Measurements from ENCODE around the gene ASB10.

Gene ASB10

DNA sequence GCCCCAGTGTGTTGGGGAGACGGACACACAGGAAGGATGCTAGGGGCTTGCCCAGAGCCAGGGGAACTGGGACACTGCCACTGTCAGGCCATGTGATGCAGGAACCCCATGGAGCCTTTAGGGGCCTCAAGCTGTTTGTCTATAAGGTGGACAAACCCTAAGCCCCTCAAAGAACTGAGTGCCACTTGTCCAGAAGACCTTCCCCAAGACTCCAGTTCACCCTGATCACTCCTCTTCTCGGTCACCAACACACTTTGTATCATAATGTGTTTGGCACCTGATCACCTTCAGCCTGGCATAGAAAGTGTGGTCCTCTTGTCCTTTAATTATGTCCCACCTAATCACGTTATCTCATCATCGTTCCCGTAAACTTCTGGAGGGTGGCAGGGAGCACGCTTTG is 22.5 kb upstream of the ASB10 start:
- Histone ChIP-seq H3K79me2 (ENCODE audit: low read length) (no peaks in the 10 kb centered on the region), H3K9me3 (ENCODE audit: insufficient read depth, low read length) (no peaks in the 10 kb centered on the region), H4K20me1 (ENCODE audit: insufficient read depth, low read length) (no peaks in the 10 kb centered on the region; the same call in 1 of the 2 replicates), H3K27ac (ENCODE audit: low read length) (no peak overlapping the region), H3K9ac (ENCODE audit: low read length) (no peak overlapping the region), H3K4me1 (ENCODE audit: low read length) (no peaks in the 10 kb centered on the region), H3K4me2 (ENCODE audit: low read length) (no peak overlapping the region), H3K27me3 (ENCODE audit: low read depth, low read length) (peaks cover 16% of the 10 kb centered on the region), H3K36me3 (replicated peaks; ENCODE audit: low read depth, low read length) (peaks cover 22% of the 10 kb centered on the region), H2AFZ (ENCODE audit: low read depth, low read length) (no peak overlapping the region), H3K4me3 (ENCODE audit: low read length) (no peak overlapping the region)
- TF ChIP-seq EZH2phosphoT487 (IDR thresholded peaks at IDR 0.05; ENCODE audit: low read depth) = no peak
- TF ChIP-seq, protein P1, sequence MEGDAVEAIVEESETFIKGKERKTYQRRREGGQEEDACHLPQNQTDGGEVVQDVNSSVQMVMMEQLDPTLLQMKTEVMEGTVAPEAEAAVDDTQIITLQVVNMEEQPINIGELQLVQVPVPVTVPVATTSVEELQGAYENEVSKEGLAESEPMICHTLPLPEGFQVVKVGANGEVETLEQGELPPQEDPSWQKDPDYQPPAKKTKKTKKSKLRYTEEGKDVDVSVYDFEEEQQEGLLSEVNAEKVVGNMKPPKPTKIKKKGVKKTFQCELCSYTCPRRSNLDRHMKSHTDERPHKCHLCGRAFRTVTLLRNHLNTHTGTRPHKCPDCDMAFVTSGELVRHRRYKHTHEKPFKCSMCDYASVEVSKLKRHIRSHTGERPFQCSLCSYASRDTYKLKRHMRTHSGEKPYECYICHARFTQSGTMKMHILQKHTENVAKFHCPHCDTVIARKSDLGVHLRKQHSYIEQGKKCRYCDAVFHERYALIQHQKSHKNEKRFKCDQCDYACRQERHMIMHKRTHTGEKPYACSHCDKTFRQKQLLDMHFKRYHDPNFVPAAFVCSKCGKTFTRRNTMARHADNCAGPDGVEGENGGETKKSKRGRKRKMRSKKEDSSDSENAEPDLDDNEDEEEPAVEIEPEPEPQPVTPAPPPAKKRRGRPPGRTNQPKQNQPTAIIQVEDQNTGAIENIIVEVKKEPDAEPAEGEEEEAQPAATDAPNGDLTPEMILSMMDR (IDR thresholded peaks at IDR 0.05; ENCODE audit: low read depth, low read length) = no peak

DNA sequence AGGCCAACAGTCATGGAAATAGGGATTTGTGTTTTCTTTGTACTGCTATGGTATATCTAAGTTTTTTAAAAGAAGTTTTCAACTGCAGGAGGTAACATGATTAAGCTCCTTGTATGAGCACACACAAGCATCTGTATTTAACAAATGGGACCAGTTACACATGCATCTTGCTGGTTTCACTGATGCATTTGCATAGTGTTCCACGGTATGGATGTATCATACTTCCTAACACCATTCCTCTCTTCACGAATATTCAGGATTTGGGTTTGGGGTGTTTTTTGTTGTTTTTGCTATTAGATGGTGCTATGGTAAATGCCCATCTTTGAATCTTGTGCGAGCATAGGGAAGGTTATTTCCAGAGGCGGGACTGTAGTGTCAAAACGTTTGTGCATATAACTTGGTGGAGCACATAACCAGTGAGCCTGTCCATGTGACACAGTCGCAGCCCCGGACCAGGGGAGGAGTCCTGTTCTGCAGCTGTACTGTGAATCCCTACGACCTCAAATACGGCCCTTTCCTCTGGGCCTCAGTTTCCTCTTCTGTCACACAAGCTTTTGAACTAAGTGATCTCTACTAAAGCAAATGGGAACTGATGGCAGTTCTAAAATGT is 21.3 kb upstream of the ASB10 start:
- Histone ChIP-seq H3K4me2 (ENCODE audit: low read length) (no peak overlapping the region), H3K27ac (ENCODE audit: low read length) (no peak overlapping the region), H3K36me3 (replicated peaks; ENCODE audit: low read depth, low read length) (peaks cover 15% of the 10 kb centered on the region), H2AFZ (ENCODE audit: low read depth, low read length) (no peak overlapping the region), H3K27me3 (ENCODE audit: low read depth, low read length) (peaks cover 27% of the 10 kb centered on the region), H3K9me3 (ENCODE audit: insufficient read depth, low read length) (no peaks in the 10 kb centered on the region), H3K4me1 (ENCODE audit: low read length) (no peaks in the 10 kb centered on the region), H4K20me1 (ENCODE audit: insufficient read depth, low read length) (no peaks in the 10 kb centered on the region; the same call in 1 of the 2 replicates), H3K79me2 (ENCODE audit: low read length) (no peaks in the 10 kb centered on the region), H3K9ac (ENCODE audit: low read length) (no peak overlapping the region), H3K4me3 (ENCODE audit: low read length) (no peak overlapping the region)
- TF ChIP-seq, protein P1 (IDR thresholded peaks at IDR 0.05; ENCODE audit: low read depth, low read length) = no peak
- no peak for TF ChIP-seq EZH2phosphoT487 (IDR thresholded peaks at IDR 0.05; ENCODE audit: low read depth)

DNA sequence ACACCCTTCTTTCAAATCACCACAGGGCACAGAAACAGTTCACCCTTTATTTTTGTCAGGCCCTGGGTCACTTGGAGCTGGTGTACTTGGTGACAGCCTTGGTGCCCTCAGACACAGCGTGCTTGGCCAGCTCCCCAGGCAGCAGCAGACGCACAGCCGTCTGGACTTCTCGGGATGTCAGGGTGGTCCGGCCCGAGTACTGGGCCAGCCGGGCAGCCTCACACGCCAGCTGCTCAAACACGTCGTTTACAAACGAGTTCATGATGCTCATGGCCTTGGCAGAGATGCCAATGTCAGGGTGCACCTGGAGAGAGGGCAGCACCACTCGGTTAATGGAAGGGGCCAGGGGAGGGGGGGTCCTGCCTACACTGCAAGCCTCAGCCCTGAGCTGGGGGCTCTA is 20.8 kb upstream of the ASB10 start:
- no peaks in the 10 kb centered on the region for H3K9me3 ChIP-seq (ENCODE audit: insufficient read depth, low read length)
- H3K27ac ChIP-seq (ENCODE audit: low read length) = no peak overlapping the region
- no peak overlapping the region for H3K9ac ChIP-seq (ENCODE audit: low read length)
- H3K79me2 ChIP-seq (ENCODE audit: low read length) = no peaks in the 10 kb centered on the region
- no peak overlapping the region for H3K4me2 ChIP-seq (ENCODE audit: low read length)
- H2AFZ ChIP-seq (ENCODE audit: low read depth, low read length) = no peak overlapping the region
- no peak overlapping the region for H3K4me3 ChIP-seq (ENCODE audit: low read length)
- peaks cover 32% of the 10 kb centered on the region for H3K27me3 ChIP-seq (ENCODE audit: low read depth, low read length)
- no peaks in the 10 kb centered on the region; the same call in 1 of the 2 replicates for H4K20me1 ChIP-seq (ENCODE audit: insufficient read depth, low read length)
- TF ChIP-seq, protein P1 (IDR thresholded peaks at IDR 0.05; ENCODE audit: low read depth, low read length) = no peak
- no peak for TF ChIP-seq EZH2phosphoT487 (IDR thresholded peaks at IDR 0.05; ENCODE audit: low read depth)
- H3K36me3 ChIP-seq (replicated peaks; ENCODE audit: low read depth, low read length) = peaks cover 11% of the 10 kb centered on the region
- H3K4me1 ChIP-seq (ENCODE audit: low read length) = no peaks in the 10 kb centered on the region

DNA sequence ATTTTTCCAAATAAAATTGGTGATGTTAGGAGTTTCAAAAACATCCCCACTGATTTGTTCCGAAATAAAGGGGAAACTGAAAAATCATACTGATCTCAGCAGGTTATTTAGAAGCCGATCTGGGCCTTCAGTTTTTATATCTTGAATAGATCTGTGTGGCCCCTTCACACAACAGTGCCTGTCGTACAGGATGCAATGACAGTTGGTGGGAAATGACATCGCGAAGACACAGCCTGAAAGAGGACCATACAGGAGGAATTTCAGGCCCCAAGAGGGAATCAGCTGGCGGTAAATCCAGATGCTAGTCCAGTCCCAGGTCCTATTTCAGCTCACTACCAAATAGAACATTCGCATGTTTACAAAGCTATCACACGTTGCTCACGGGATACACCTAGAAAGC is 20.3 kb upstream of the ASB10 start:
- H3K4me3 ChIP-seq (ENCODE audit: low read length) = no peak overlapping the region
- no peaks in the 10 kb centered on the region for H3K79me2 ChIP-seq (ENCODE audit: low read length)
- H4K20me1 ChIP-seq (ENCODE audit: insufficient read depth, low read length) = no peaks in the 10 kb centered on the region; the same call in 1 of the 2 replicates
- peaks cover 37% of the 10 kb centered on the region for H3K27me3 ChIP-seq (ENCODE audit: low read depth, low read length)
- peaks cover 11% of the 10 kb centered on the region for H3K36me3 ChIP-seq (replicated peaks; ENCODE audit: low read depth, low read length)
- H2AFZ ChIP-seq (ENCODE audit: low read depth, low read length) = no peak overlapping the region
- TF ChIP-seq, protein P1 (IDR thresholded peaks at IDR 0.05; ENCODE audit: low read depth, low read length) = no peak
- TF ChIP-seq EZH2phosphoT487 (IDR thresholded peaks at IDR 0.05; ENCODE audit: low read depth) = no peak
- H3K9me3 ChIP-seq (ENCODE audit: insufficient read depth, low read length) = no peaks in the 10 kb centered on the region
- no peak overlapping the region for H3K9ac ChIP-seq (ENCODE audit: low read length)
- no peak overlapping the region for H3K27ac ChIP-seq (ENCODE audit: low read length)
- no peaks in the 10 kb centered on the region for H3K4me1 ChIP-seq (ENCODE audit: low read length)
- H3K4me2 ChIP-seq (ENCODE audit: low read length) = no peak overlapping the region

Data from OCI-LY3 (cell line).